T-helper 2 cell treated with Interferon-gamma antibody and Interleukin-4, amounts not matched to agents 100 ng/mL and 5 ng/mL, for 36 hours (primary cell): ENCODE results near the gene PDGFD. TPM values are rescaled to one million over a fixed set of nuclear protein-coding genes. Genes with fewer than 3 reads are reported as not detected.
"Not testable (repeated sequence)": the region's sequence is repeated elsewhere in the genome, so short reads cannot be mapped to it uniquely, and the experiment has no call there.

Source experiments
- intact Hi-C: fragments of 100-400 bp; cut with micrococcal nuclease; formaldehyde crosslinking; loops from one replicate; pipeline ENCODE4 v1.15.1; 2023
- total RNA-seq: library from RNA; stranded (reverse); gene quantifications from 2 replicates; pipeline ENCODE4 v1.2.3, GENCODE V29; 2022

PDGFD gene
- total RNA-seq, 1 donor from 2014 or later: not detected

- intact Hi-C loops: no loop called here
These were observed 108.4 kb downstream of the PDGFD start for GRCh38 chr11:104055596-104055995.

GRCh38 chr11:104054911-104055529, 108.9 kb downstream of the PDGFD start:
- intact Hi-C loops: no loop called here

GRCh38 chr11:104053743-104054478, 110.0 kb downstream of the PDGFD start:
- intact Hi-C loops: no loop called here

GRCh38 chr11:104051778-104052177, 112.2 kb downstream of the PDGFD start:
- intact Hi-C loops: no loop called here

GRCh38 chr11:104049116-104049515, 114.8 kb downstream of the PDGFD start:
- intact Hi-C loops: no loop called here

GRCh38 chr11:104046858-104047257, 117.1 kb downstream of the PDGFD start:
- intact Hi-C loops: not testable (repeated sequence)

GRCh38 chr11:104046331-104046730, 117.6 kb downstream of the PDGFD start:
- intact Hi-C loops: no loop called here

- intact Hi-C loops: no loop called here
These were observed 120.2 kb downstream of the PDGFD start for GRCh38 chr11:104043678-104044239.

- intact Hi-C loops: no loop called here
These were observed 120.8 kb downstream of the PDGFD start for GRCh38 chr11:104043142-104043541.

- intact Hi-C loops: no loop called here
These were observed 122.2 kb downstream of the PDGFD start for GRCh38 chr11:104041792-104042191.

GRCh38 chr11:104036995-104037394, 127.0 kb downstream of the PDGFD start:
- intact Hi-C loops: no loop called here

- intact Hi-C loops: no loop called here
These were observed 127.4 kb downstream of the PDGFD start, which contains the start of gene DDI1 for GRCh38 chr11:104036588-104036987. DDI1 (plus strand) TSS chr11:104036640; CDS start chr11:104036823, 183 bp downstream.

- intact Hi-C loops: no loop called here
These were observed 130.4 kb downstream of the PDGFD start for GRCh38 chr11:104033561-104033960.

- intact Hi-C loops: no loop called here
These were observed 130.8 kb downstream of the PDGFD start for GRCh38 chr11:104033134-104033533.

- intact Hi-C loops: no loop called here
These were observed 135.3 kb downstream of the PDGFD start for GRCh38 chr11:104028476-104029263.

- intact Hi-C loops: no loop called here
These were observed 139.4 kb downstream of the PDGFD start for GRCh38 chr11:104024572-104024971.

- intact Hi-C loops: no loop called here
These were observed 148.1 kb downstream of the PDGFD start for GRCh38 chr11:104015649-104016415.

- intact Hi-C loops: no loop called here
These were observed 152.9 kb downstream of the PDGFD start for GRCh38 chr11:104011044-104011443.

- intact Hi-C loops: no loop called here
These were observed 154.2 kb downstream of the PDGFD start for GRCh38 chr11:104009744-104010143.

GRCh38 chr11:104005234-104005855, 158.6 kb downstream of the PDGFD start:
- intact Hi-C loops: no loop called here

- intact Hi-C loops: no loop called here
These were observed 160.5 kb downstream of the PDGFD start for GRCh38 chr11:104003491-104003890.
